Activated T-helper 17 cell treated with anti-CD3 and anti-CD28 coated beads, Interleukin-2, amount 50 U/mL, for 72 hours (primary cell): Measurements from ENCODE around the gene CALML3. TPM values are rescaled to one million over a fixed set of nuclear protein-coding genes. Genes with fewer than 3 reads are reported as not detected.

Experiments used
- ATAC-seq: fragments of 150-1000 bp; cut with Tn5 transposase; replicated peaks from 2 replicates; pipeline ENCODE4 v1.10.0; 2021; ENCODE audit warnings: mild to moderate bottlenecking, moderate library complexity
- H3K27ac Mint-ChIP-seq: one replicate; pipeline ENCODE4 v1.8.0; 2022; ENCODE audit warnings: mixed read lengths
- H3K27me3 Mint-ChIP-seq: one replicate; pipeline ENCODE4 v1.8.0; 2022; ENCODE audit warnings: mixed read lengths
- H3K36me3 Mint-ChIP-seq: one replicate; pipeline ENCODE4 v1.8.0; 2022; ENCODE audit warnings: low read depth, mild to moderate bottlenecking, mixed read lengths
- H3K4me1 Mint-ChIP-seq: one replicate; pipeline ENCODE4 v1.8.0; 2022; ENCODE audit warnings: mixed read lengths
- H3K4me3 Mint-ChIP-seq: one replicate; pipeline ENCODE4 v1.8.0; 2022; ENCODE audit warnings: mild to moderate bottlenecking, mixed read lengths
- H3K9me3 Mint-ChIP-seq: one replicate; pipeline ENCODE4 v1.8.0; 2022; ENCODE audit warnings: mixed read lengths
- total RNA-seq, 2 donors: library from RNA; stranded (reverse); gene quantifications; one replicate each; pipeline ENCODE4 v1.2.3, GENCODE V29; 2022

Gene CALML3
- total RNA-seq, 2 donors from 2014 or later = not detected

DNA sequence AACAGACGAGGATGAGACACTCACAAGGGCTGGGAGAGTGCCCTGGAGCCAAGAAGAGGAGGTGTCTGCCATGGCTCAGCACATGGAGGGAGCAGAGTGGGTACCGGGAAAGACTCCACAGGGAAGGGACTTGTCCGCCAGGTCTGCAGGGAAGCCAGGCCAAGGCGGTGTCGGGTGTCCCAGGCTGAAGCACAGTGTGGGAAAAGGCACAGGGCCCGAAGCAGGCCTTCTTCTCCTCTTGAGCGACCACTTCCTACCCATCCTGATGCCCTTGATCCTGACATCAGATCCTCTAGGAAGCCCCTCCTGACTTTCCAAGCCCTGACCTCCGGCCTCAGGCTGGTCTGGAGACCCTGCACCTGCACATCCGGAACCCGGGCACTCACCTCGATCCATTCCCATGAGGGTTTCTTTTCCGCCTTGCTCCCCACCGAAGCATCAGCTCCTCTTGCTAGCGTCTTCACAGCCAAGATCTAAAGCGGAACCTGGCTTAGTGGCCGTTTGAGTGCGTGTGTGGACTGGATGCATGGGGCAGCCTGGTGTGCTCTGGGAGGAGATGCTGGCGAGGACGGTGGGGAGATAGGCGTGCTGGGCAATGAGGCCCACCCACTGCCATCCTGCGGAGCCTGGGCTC lies 8.5 kb downstream of the CALML3 start:
- H3K27ac Mint-ChIP-seq = no peak overlapping the region
- no peaks in the 10 kb centered on the region for H3K27me3 Mint-ChIP-seq
- no peaks in the 10 kb centered on the region for H3K4me1 Mint-ChIP-seq
- H3K4me3 Mint-ChIP-seq = no peak overlapping the region
- H3K9me3 Mint-ChIP-seq = no peaks in the 10 kb centered on the region
- no peak for ATAC-seq
- H3K36me3 Mint-ChIP-seq = no peaks in the 10 kb centered on the region

DNA sequence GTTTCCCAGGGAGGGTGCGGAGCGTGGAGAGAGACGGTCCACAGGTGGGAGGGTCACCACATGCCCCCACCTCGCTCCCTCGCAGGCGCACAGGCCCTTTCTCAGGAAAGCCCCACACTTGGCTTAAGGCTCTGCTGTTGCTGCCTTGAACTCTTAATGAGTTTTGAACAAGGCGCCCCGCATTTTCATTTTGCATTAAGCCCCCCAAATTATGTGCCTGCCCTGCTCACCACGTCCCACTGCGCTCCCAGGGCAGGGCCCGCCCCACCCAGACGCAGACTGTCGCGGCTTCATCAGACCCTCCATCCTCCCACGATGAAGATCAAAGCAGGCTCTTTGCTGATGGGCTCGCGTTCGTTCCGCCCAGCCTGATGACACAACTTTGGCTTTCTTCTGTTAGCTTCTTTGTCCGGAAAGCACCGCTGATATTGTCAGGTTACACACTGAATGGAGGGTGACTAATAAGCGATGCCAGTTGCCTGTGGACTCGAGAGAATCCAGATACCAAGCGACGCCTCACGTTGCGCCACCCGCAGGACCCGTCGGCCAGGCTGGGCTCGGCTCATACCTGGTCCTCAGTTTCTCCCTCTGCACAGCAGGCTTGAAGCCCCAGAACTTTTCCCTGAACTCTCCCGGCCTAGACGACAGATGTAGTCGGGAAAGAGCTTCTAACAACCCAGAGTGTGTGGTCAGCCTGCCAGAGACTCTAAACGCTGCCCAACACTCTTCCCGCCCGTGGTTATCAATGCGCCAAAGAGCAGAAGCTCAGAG lies 9.5 kb downstream of the CALML3 start:
- no peaks in the 10 kb centered on the region for H3K4me1 Mint-ChIP-seq
- H3K27ac Mint-ChIP-seq = no peak overlapping the region
- no peaks in the 10 kb centered on the region for H3K36me3 Mint-ChIP-seq
- peaks cover 3% of the 10 kb centered on the region for H3K27me3 Mint-ChIP-seq
- ATAC-seq = no peak
- no peaks in the 10 kb centered on the region for H3K9me3 Mint-ChIP-seq
- H3K4me3 Mint-ChIP-seq = no peak overlapping the region

DNA sequence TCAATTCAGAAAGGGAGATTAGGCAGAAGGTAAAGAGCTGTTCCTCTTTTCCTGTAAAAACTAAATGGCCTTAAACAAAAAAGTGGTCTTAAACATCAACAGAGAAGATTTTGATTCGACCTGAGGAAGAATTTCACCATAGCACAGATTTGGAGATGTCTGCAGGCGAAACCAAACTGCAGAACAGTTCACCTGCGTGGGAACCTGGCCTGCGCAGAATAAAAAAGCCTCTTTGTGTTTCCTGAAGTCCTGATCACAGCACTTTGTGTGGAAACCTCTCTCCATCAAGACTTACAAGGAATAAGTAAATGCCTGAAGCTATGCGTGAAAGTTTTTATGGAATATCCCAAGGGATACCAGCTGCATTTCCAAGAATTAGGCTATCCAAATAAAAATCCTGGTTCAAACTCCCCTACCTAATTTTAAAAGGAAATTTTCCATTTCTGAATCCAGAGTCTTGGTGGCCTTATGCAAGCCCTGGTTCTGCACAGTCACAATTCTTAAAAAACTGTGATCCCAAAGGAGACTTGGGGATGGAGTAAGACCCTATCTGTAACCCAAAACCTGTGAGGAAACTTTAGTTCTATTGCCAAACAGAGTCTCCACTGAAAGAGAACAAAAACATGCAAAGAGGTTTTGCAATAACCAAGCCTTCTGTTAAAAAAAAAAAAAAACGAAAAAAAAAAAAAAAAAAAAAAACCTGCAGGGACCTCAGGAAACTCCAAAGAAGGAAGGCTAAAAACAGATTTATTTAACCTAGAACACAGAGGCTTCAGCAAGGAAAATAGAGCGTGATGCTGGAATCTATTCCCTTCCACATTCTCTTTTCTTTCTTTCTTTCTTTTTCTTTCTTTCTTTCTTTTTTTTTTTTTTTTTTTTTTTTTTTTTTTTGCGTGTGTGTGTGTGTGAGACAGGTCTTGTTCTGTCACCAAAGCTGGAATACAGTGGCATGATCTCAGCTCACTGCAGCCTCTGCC lies 10.4 kb downstream of the CALML3 start:
- Mint-ChIP-seq H3K4me1 (no peaks in the 10 kb centered on the region), H3K27me3 (peaks cover 3% of the 10 kb centered on the region), H3K27ac (no peak overlapping the region), H3K9me3 (no peaks in the 10 kb centered on the region), H3K36me3 (no peaks in the 10 kb centered on the region), H3K4me3 (no peak overlapping the region)
- no peak for ATAC-seq

DNA sequence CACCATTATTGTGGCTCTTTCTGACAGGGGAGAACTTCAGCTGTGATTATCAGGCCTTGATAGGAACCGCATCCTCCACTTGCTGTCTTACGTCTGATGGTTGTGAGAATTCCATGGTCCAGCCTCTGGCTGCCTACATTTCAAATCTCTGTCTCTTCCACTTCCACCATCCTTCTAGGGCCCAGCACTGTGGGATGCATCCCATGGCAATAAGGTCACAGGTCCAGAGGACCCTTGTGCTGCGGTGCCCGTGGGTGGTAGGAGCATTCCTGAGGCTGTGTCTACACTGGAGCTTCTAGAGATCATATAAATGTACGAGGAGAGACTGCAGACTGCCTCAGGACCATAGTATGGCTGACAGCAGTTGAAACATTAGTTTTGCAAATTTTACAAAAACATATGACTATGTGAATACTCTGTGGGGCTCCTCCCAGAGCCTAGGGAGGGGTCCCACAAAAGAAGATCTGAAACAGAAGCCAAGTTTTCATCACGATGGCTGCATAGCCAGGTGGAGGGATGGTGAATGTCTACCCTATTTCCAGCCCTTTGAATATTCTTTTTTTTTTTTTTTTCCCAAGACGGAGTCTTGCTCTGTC lies 11.8 kb downstream of the CALML3 start:
- Mint-ChIP-seq H3K9me3 (no peaks in the 10 kb centered on the region), H3K36me3 (no peaks in the 10 kb centered on the region), H3K27me3 (peaks cover 3% of the 10 kb centered on the region), H3K4me3 (no peak overlapping the region), H3K4me1 (no peaks in the 10 kb centered on the region), H3K27ac (no peak overlapping the region)
- ATAC-seq = no peak

DNA sequence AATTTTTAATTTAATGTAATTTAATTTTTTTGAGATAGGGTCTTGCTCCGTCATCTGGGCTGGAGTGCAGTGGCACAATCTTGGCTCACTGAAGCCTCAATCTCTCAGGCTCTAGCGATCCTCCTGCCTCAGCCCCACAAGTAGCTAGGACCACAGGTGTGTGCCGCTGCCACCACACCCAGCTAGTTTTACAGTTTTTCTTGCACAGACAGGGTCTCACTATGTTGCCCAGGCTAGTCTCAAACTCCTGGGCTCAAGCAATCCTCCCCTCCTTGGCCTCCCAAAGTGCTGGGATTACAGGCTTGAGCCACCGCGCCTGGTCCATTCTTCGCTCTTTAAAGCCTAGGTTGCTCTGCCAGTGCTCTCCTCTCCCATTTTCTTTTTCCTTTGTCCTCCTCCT lies 12.9 kb downstream of the CALML3 start:
- peaks cover 3% of the 10 kb centered on the region for H3K27me3 Mint-ChIP-seq
- peaks cover 4% of the 10 kb centered on the region for H3K9me3 Mint-ChIP-seq
- H3K27ac Mint-ChIP-seq = no peak overlapping the region
- H3K36me3 Mint-ChIP-seq = no peaks in the 10 kb centered on the region
- no peak for ATAC-seq
- H3K4me3 Mint-ChIP-seq = no peak overlapping the region
- no peaks in the 10 kb centered on the region for H3K4me1 Mint-ChIP-seq

DNA sequence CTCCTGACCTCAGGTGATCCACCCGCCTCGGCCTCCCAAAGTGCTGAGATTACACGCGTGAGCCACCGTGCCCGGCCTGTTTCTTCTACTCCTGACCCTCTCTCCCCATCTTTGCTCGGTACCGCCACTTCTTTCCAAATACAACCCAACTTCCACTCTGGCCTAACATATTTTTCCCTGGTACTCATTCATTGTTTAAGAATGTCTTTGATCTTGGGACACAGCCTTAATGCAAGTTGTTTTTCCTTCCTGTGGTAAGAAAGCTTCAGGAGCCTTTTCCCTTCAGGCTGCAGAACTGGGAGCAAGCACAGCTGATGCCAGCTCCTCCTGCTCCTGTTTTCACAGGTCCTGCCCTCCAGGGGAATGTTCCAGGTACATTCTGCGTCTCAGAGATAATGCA lies 13.7 kb downstream of the CALML3 start:
- Mint-ChIP-seq H3K36me3 (no peaks in the 10 kb centered on the region), H3K27me3 (peaks cover 3% of the 10 kb centered on the region), H3K4me1 (no peaks in the 10 kb centered on the region), H3K4me3 (no peak overlapping the region), H3K9me3 (peaks cover 4% of the 10 kb centered on the region), H3K27ac (no peak overlapping the region)
- ATAC-seq = no peak

DNA sequence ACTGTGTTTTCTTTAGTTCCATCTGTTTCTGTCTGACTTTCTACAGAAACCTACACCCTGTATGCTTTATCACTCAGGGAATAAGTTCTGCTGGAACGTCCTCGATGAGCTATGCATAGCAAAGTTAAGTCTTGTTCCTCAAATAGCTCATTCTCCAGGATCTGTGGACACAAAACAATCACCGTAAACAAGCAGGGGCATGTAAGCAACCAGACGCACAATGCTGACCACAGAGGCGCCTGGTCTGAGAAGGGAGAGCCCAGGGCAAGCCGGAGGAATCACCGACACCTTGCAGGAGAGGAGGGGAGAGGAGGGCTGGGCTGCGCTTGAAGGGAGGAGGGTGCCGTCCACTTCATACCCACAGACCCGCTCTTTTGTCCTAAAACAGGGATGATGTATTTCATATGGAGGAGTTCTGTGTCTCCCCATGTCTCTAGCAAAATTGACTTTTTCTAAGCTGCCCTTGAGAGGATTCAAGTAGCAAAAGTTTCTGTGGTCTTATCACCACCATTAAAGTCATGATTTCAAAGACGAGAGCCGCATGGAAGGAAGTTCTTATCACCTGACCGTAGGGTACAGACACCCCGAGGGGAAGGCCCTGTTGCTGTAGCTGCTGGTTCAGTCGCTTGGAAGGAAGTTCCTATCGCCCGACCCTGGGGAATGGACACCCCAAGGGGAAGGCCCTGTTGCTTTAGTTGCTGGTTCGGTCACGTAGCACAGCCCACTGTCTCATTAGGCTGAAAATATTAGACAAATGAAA lies 14.3 kb downstream of the CALML3 start:
- H3K27ac Mint-ChIP-seq = no peak overlapping the region
- peaks cover 4% of the 10 kb centered on the region for H3K9me3 Mint-ChIP-seq
- no peaks in the 10 kb centered on the region for H3K36me3 Mint-ChIP-seq

DNA sequence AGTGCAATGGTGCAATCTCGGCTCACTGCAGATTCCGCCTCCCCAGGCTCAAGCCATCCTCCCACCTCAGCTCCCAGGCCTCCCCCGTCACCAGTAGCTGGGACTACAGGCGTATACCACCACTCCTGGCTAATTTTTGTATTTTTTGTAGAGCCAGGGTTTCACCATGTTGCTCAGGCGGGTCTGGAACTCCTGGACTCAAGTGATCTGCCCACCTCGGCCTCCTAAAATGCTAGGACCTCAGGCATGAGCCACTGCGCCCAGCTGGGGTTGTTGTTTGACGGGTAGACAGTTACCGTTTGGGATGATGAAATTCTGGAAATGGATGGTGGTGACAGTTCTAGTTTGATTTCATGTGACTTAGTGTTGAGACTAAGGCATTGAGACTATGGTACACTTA lies 15.3 kb downstream of the CALML3 start:
- peaks cover 3% of the 10 kb centered on the region for H3K27me3 Mint-ChIP-seq
- ATAC-seq = no peak
- H3K4me1 Mint-ChIP-seq = no peaks in the 10 kb centered on the region
- peaks cover 4% of the 10 kb centered on the region for H3K9me3 Mint-ChIP-seq
- no peak overlapping the region for H3K4me3 Mint-ChIP-seq
- no peak overlapping the region for H3K27ac Mint-ChIP-seq
- H3K36me3 Mint-ChIP-seq = no peaks in the 10 kb centered on the region

More for the DNA sequence above, 14.3 kb downstream of the CALML3 start:
- Mint-ChIP-seq H3K4me1 (no peaks in the 10 kb centered on the region), H3K27me3 (peaks cover 3% of the 10 kb centered on the region), H3K4me3 (no peak overlapping the region)
- no peak for ATAC-seq

DNA sequence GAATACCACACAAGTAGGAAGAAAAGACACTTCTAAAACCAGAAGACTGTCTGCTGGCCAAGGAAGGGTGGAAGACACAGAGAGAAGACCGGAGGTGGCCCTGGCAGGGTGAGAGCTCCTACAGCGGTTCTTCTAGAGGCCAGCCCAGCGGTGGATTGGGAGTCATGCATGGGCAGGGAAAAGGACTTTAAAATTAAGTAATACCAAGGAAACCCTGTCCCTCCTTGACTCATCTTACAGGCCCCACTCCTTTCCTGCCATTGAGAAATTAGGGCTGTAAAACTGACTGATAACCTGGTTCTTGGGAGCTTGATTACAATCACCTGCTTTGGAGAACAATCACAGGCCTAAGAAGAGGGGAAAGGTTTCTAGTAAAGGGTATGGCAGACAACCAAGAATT lies 16.1 kb downstream of the CALML3 start:
- H3K4me1 Mint-ChIP-seq = no peaks in the 10 kb centered on the region
- H3K27ac Mint-ChIP-seq = no peak overlapping the region
- no peak for ATAC-seq
- no peak overlapping the region for H3K4me3 Mint-ChIP-seq
- H3K27me3 Mint-ChIP-seq = peaks cover 3% of the 10 kb centered on the region
- no peaks in the 10 kb centered on the region for H3K36me3 Mint-ChIP-seq
- peaks cover 4% of the 10 kb centered on the region for H3K9me3 Mint-ChIP-seq

DNA sequence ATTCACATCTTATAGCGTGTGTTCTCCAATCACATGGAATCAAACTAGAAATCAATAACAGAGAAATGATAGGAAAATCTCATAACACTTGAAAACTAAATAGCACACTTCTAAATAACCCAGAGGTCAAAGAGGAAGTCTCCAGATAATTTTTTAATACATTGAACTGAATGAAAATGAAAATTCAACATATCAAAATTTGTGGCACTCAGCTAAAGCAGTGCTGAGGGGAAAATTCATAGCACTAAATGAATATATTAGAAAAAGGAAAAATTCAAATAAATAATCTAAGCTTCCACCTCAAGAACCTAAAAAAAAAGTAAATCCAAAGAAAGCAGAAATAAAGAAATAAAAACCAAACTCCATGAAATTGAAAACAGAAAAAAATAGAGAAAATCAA lies 17.3 kb downstream of the CALML3 start:
- Mint-ChIP-seq H3K27ac (no peak overlapping the region), H3K36me3 (no peaks in the 10 kb centered on the region), H3K9me3 (peaks cover 4% of the 10 kb centered on the region), H3K4me1 (no peaks in the 10 kb centered on the region), H3K4me3 (no peak overlapping the region), H3K27me3 (peaks cover 3% of the 10 kb centered on the region)
- no peak for ATAC-seq

DNA sequence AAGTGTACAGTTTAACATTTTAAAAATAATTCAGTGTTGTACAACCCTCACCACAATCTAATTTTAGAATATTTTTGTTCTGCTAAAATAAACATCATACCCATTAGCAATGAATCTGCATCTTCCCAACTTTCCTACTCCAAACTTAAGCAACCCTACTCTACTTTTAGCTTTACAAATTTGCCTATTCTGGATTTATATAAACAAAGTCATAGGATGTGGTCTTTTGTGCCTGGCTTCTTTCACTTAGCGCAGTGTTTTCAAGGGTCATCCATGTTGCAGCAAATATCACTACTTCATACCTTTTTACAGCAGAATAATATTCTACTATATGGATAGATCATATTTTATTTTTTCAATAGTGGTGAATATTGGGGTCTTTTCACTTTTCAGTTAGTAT lies 18.9 kb downstream of the CALML3 start:
- Mint-ChIP-seq H3K27me3 (peaks cover 3% of the 10 kb centered on the region), H3K36me3 (no peaks in the 10 kb centered on the region), H3K9me3 (peaks cover 4% of the 10 kb centered on the region), H3K4me3 (no peak overlapping the region), H3K27ac (no peak overlapping the region), H3K4me1 (no peaks in the 10 kb centered on the region)
- no peak for ATAC-seq

DNA sequence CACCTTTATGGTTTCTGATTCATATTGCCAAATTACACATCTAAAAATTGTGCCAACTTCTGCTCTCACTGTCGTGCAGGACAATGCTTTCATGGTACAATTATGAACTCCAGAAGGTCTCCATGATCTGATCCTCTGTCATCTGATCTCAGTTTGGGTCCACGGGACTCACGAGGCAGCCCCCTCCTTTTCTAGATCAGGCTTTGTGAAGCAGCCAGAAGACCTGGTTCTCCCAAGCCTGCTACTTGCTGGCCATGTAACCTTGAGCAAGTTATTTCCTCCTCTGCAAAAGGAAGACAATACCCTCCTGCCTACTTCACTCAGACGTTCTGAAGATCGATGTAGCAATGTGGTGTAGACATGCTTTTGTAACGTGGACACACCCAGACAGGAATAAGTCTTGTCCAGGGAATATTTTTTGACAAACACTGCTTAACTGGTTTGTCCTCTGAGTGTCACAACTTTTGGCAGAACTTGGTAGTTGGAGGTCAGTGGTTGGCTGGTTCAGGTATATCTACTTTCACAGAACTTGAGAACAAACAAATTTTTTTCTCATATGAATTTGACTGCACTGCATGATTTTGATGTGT lies 19.6 kb downstream of the CALML3 start:
- no peaks in the 10 kb centered on the region for H3K4me1 Mint-ChIP-seq
- no peaks in the 10 kb centered on the region for H3K27me3 Mint-ChIP-seq
- H3K36me3 Mint-ChIP-seq = no peaks in the 10 kb centered on the region
- H3K9me3 Mint-ChIP-seq = peaks cover 4% of the 10 kb centered on the region
- H3K4me3 Mint-ChIP-seq = no peak overlapping the region
- no peak overlapping the region for H3K27ac Mint-ChIP-seq
- ATAC-seq = no peak

DNA sequence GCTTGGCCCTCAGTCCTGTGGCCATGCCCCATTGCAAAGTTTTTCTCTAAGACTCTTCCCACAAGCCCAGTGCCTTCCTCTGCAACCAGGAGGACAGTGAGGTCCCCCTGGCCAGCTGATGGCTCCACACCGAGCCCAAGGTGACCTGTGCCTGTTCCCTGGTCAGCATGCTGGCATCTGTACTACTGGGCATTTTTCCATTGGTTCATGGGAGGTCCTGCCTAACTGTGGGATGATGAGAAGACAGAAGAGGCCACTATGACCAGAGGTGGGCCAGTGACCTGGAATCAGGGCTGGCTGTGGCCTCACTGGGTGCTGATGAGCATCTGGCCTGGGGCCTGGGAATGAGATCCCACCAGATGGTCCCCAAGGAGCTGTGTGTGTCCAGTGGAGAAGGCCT lies 20.2 kb downstream of the CALML3 start:
- H3K9me3 Mint-ChIP-seq = peaks cover 4% of the 10 kb centered on the region
- H3K27ac Mint-ChIP-seq = no peak overlapping the region
- H3K4me3 Mint-ChIP-seq = no peak overlapping the region
- H3K27me3 Mint-ChIP-seq = no peaks in the 10 kb centered on the region
- no peaks in the 10 kb centered on the region for H3K4me1 Mint-ChIP-seq
- no peak for ATAC-seq
- no peaks in the 10 kb centered on the region for H3K36me3 Mint-ChIP-seq
